ENCODE results near the gene WNT11.

- no peak for TF ChIP-seq POLR2AphosphoS5 (IDR thresholded peaks at IDR 0.05; ENCODE audit: borderline replicate concordance, low read depth, low read length)
- no peak for TF ChIP-seq EZH2 (IDR thresholded peaks at IDR 0.05)
Observed at GRCh38 chr11:76201672-76202412, 4.5 kb downstream of the WNT11 start.

Measured in SK-N-MC (cell line).